Muscle layer of duodenum (tissue), 2 donors: ENCODE measurements around the gene LIPE.

Experiments
- H3K27ac ChIP-seq: one replicate; pipeline ENCODE4 v1.7.0; 2013; ENCODE audit warnings: mild to moderate bottlenecking, low read length
- H3K27me3 ChIP-seq: one replicate; pipeline ENCODE4 v1.7.0; 2013; ENCODE audit warnings: low read depth, mild to moderate bottlenecking, control low read depth, low read length
- H3K36me3 ChIP-seq, 2 donors: one replicate each; pipeline ENCODE4 v1.7.0; 2013; ENCODE audit warnings: low read length in 2 of 2, control low read depth in 1 of 2, mild to moderate bottlenecking in 1 of 2; ENCODE audit not compliant: insufficient read depth in 2 of 2, control insufficient read depth in 1 of 2
- H3K4me1 ChIP-seq, 2 donors: one replicate each; pipeline ENCODE4 v1.7.0; 2013; ENCODE audit warnings: low read length in 2 of 2, mild to moderate bottlenecking in 2 of 2, control low read depth in 1 of 2, moderate library complexity in 1 of 2; ENCODE audit not compliant: insufficient read depth in 2 of 2, control insufficient read depth in 1 of 2
- H3K4me3 ChIP-seq, 2 donors: one replicate each; pipeline ENCODE4 v1.7.0; 2013; ENCODE audit warnings: low read length in 2 of 2, low read depth in 1 of 2, mild to moderate bottlenecking in 1 of 2
- H3K9me3 ChIP-seq, 2 donors: one replicate each; pipeline ENCODE4 v1.7.0; 2013; ENCODE audit warnings: low read length in 2 of 2, control low read depth in 1 of 2, mild to moderate bottlenecking in 1 of 2; ENCODE audit not compliant: control insufficient read depth in 1 of 2
- donor health status: healthy.

The LIPE gene

GRCh38 chr19:42397263-42398166, 29.7 kb downstream of the LIPE start:
- no peaks in the 10 kb centered on the region for H3K9me3 ChIP-seq
- H3K27ac ChIP-seq, result peak overlapping the region; percentile 92
- H3K36me3 ChIP-seq, result no peaks in the 10 kb centered on the region
- H3K4me3 ChIP-seq, result peak overlapping the region; percentile 77 to 95
- peaks cover 8 to 32% of the 10 kb centered on the region in 2 donors for H3K4me1 ChIP-seq
- H3K27me3 ChIP-seq, result no peaks in the 10 kb centered on the region

- no peaks in the 10 kb centered on the region for H3K27me3 ChIP-seq
- peak overlapping the region; percentile 77 to 95 for H3K4me3 ChIP-seq
- peak overlapping the region; percentile 92 for H3K27ac ChIP-seq
- no peaks in the 10 kb centered on the region for H3K9me3 ChIP-seq
- H3K36me3 ChIP-seq, result no peaks in the 10 kb centered on the region
- peaks cover 8 to 26% of the 10 kb centered on the region in 2 donors for H3K4me1 ChIP-seq
Measured at GRCh38 chr19:42396381-42397262, 30.6 kb downstream of the LIPE start.

DNA sequence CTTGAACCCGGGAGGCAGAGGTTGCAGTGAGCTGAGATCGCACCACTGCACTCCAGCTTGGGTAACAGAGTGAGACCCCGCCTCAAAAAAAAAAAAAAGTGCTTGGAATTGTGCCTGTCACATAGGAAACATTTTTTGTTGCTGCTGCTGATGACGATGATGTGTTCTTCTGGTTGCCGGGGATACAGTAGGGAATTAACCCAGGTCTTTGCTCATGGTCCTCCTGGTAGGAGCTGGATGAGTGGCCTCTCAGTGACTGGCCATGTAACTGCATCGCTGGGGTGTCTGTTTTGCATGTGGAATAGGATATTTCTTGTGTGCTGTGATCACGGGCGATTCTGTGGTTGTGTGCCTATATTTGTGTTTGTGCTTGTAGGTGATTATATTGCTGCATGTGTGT, 32.4 kb downstream of the LIPE start:
- peaks cover 4% of the 10 kb centered on the region for H3K27me3 ChIP-seq
- peaks cover 8 to 18% of the 10 kb centered on the region in 2 donors for H3K4me1 ChIP-seq
- H3K36me3 ChIP-seq, result no peaks in the 10 kb centered on the region
- no peak overlapping the region for H3K4me3 ChIP-seq
- H3K27ac ChIP-seq, result no peak overlapping the region
- no peaks in the 10 kb centered on the region for H3K9me3 ChIP-seq

DNA sequence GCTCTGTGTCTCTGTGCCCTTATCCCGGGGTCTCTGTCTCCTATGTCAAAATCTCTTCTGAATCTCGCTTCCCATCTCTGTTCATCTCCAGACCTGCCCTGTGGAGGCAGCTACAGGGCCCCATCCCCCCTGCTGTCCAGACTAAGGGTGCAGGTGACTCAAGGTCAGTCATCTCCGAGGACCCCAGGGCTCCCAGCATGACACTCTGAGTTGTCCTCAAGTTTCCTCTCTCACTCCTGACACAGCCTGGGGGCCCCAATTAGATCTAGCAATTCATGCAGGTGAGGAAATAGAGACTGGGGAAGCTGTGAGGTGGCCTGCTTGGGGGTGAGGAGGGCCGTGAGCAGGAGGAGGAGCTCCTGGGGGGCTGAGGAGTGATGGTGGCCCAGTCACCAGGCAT, 35.0 kb downstream of the LIPE start:
- Histone ChIP-seq H3K27ac (no peak overlapping the region), H3K4me3 (no peak overlapping the region), H3K4me1 (peaks cover 0 to 12% of the 10 kb centered on the region in 2 donors), H3K27me3 (peaks cover 5% of the 10 kb centered on the region), H3K9me3 (no peaks in the 10 kb centered on the region), H3K36me3 (no peaks in the 10 kb centered on the region)

GRCh38 chr19:42389899-42390298, 37.3 kb downstream of the LIPE start, which contains the start of gene CNFN:
Gene CNFN (minus strand): TSS chr19:42390297. CDS start chr19:42389037, 1,260 bp downstream.
- H3K27ac ChIP-seq, result no peak within 1 kb of the TSS
- no peaks in the 10 kb centered on the region for H3K9me3 ChIP-seq
- H3K4me1 ChIP-seq, result peaks cover 0 to 8% of the 10 kb centered on the region in 2 donors
- no peaks in the 10 kb centered on the region for H3K36me3 ChIP-seq
- H3K4me3 ChIP-seq, result no peak within 1 kb of the TSS
- peaks cover 5% of the 10 kb centered on the region for H3K27me3 ChIP-seq

DNA sequence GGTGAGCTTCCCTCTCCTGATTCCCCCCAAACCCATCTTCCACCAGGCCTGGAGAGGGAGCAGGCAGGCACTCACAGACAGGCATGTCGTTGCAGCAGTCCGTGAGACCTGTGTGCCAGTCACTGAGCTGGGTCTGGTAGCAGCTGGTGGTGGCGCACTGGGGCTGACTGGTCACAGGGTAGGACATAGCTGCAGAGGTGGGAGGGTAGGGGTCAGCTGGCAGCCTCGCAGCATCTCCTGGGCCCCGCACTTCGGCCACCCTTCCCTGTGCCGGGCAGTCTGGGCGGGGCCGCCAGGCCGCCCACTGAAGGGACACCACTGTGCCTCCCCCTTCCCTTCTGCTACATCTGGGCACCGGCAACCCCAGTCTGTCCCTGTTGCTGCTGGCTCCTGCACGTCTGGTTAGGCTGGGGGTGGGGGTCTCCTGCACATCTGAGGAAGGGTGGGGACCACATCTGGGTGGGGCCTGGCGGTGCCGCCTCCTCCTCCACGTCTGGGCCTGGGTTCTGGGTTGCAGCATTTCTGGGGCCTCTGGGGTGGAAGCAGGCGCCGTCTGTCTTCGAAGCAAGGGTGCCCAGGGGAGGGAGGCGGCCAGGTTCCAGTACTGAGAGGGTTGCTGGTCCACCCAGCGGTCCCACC, 38.2 kb downstream of the LIPE start:
- Histone ChIP-seq H3K27me3 (peaks cover 5% of the 10 kb centered on the region), H3K27ac (no peak overlapping the region), H3K4me3 (no peak overlapping the region), H3K9me3 (no peaks in the 10 kb centered on the region), H3K36me3 (no peaks in the 10 kb centered on the region), H3K4me1 (peaks cover 0 to 8% of the 10 kb centered on the region in 2 donors)

DNA sequence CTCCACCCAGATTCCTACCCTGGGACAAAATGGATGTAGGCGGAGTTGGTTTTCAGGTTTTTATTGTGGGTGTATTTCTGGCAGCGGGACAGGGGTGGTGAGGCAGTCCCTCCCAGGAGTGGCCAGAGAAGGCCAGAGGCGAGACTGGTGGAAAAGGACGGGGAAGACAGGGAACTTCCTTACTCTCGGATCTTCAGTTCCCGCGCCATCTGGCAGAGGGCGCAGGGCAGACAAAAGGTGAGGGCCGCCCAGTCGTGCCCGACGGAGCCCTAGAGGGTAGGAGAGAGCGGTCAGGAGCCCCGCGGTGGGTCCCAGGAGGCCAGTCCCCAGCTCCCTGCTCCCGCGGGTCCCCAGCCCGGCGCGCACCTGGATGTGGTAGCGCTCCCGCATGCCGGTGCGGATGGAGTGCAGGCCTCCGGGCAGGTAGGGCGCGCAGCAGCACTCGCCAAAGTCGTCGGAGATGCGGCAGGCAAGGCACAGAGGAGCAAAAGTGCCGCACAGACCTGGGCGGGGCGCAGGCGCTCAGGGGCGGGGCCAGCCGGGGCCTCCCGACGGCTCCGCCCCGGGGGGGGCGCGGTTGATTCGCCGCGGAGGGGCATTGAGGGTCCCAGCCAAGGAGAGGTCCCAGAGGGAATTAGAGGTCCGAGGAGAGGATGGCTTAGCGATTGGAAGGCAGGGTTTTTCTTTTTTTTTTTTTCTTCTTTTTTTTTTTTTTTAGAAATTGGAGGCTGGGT, 40.0 kb downstream of the LIPE start:
- peaks cover 6% of the 10 kb centered on the region for H3K27me3 ChIP-seq
- H3K36me3 ChIP-seq, result no peaks in the 10 kb centered on the region
- peaks cover 0 to 8% of the 10 kb centered on the region in 2 donors for H3K4me1 ChIP-seq
- peak overlapping the region; percentile 37 to 58 for H3K4me3 ChIP-seq
- no peak overlapping the region for H3K27ac ChIP-seq
- H3K9me3 ChIP-seq, result no peaks in the 10 kb centered on the region

- Histone ChIP-seq H3K4me1 (no peaks in the 10 kb centered on the region), H3K4me3 (no peak overlapping the region), H3K27ac (no peak overlapping the region), H3K36me3 (peaks cover 0 to 18% of the 10 kb centered on the region in 2 donors), H3K27me3 (peaks cover 5% of the 10 kb centered on the region), H3K9me3 (no peaks in the 10 kb centered on the region)
Measured at GRCh38 chr19:42380155-42380554, 47.0 kb downstream of the LIPE start.

DNA sequence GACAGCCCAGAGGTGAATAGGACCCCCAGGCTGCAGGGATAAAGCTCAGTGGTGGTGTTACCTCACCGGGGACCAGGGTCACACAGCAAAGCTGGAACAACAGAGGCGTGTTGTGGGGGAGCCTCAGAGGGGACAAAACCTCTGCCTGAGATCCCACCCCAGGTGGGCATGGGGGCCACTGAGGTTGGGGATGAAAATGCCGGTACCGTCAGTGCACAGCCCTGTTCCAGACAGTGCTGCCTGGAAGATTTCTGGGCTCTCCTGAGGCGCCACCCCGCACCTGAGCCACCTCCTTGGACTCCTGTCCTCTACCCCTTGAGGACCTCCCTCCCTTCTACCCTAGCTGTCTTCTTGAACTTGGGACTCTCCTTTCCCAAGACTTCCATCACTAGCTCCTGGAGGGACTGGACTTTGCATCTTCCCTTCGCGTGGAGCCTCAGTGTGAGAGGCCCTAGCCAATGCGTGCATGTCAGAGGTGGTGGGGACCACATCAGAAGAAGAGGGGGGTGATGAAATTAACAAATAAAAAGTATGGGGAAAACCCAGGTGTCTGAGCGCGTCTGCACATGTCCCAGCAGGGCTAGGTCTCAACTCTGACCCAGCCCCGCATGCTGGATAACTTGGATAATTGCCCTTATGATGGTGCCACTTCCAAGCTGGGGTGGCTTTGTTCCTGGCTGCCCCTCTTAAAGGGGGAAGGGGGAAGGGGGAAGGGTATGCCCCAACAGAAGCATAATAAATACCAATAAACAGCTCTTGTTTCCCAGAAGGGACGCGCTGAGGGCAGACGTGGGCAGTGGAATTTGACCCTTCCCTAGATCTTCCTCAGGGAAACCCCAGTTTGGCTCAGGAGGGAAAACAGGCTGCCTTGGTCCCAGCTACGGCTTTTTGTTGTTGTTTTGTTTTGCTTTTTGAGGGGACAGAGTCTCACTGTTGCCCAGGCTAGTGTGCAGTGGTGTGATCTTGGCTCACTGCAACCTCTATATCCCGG, 48.7 kb downstream of the LIPE start:
- H3K36me3 ChIP-seq, result peaks cover 4 to 26% of the 10 kb centered on the region in 2 donors
- no peaks in the 10 kb centered on the region for H3K9me3 ChIP-seq
- H3K27me3 ChIP-seq, result peaks cover 5% of the 10 kb centered on the region
- H3K4me3 ChIP-seq, result no peak overlapping the region
- no peaks in the 10 kb centered on the region for H3K4me1 ChIP-seq
- no peak overlapping the region for H3K27ac ChIP-seq

GRCh38 chr19:42376177-42376555, 51.0 kb downstream of the LIPE start:
- H3K4me1 ChIP-seq, result no peaks in the 10 kb centered on the region
- peaks cover 8 to 29% of the 10 kb centered on the region in 2 donors for H3K36me3 ChIP-seq
- no peaks in the 10 kb centered on the region for H3K27me3 ChIP-seq
- no peak overlapping the region for H3K27ac ChIP-seq
- H3K4me3 ChIP-seq, result no peak overlapping the region
- no peaks in the 10 kb centered on the region for H3K9me3 ChIP-seq
